GM23338 (cell line): ENCODE data around the gene ARHGEF28. TPM values are rescaled to one million over a fixed set of nuclear protein-coding genes. Genes with fewer than 3 reads are reported as not detected.

ENCODE experiments used
- ATAC-seq: fragments of 200-7000 bp; cut with Tn5 transposase; 3 replicates; pipeline ENCODE4 v1.9.1; 2020
- DNase-seq: peaks from one replicate; pipeline ENCODE4 v3.0.0-alpha.2; 2015; ENCODE audit warnings: low spot score
- H2AFZ ChIP-seq: fragments of 200-600 bp; sonication (generic); 2 replicates; pipeline ENCODE4 v1.8.0; 2016; ENCODE audit warnings: antibody characterized with exemption, mild to moderate bottlenecking, moderate library complexity
- H3F3A ChIP-seq: fragments of 200-600 bp; sonication (generic); replicated peaks from 2 replicates; pipeline ENCODE4 v1.8.0; 2017; ENCODE audit warnings: antibody characterized with exemption, mixed run types, low read depth
- H3K27ac ChIP-seq: fragments of 200-600 bp; sonication (generic); 2 replicates; pipeline ENCODE4 v1.6.1; 2016; ENCODE audit warnings: low read depth
- H3K27me3 ChIP-seq: fragments of 200-600 bp; sonication (generic); 2 replicates; pipeline ENCODE4 v1.8.0; 2016; ENCODE audit warnings: mild to moderate bottlenecking, mixed run types, moderate library complexity; ENCODE audit not compliant: insufficient read depth
- H3K36me3 ChIP-seq: fragments of 200-600 bp; sonication (generic); 2 replicates; pipeline ENCODE4 v1.8.0; 2016; ENCODE audit warnings: mild to moderate bottlenecking; ENCODE audit not compliant: insufficient read depth
- H3K4me1 ChIP-seq: fragments of 200-600 bp; sonication (generic); 2 replicates; pipeline ENCODE4 v1.8.0; 2016; ENCODE audit warnings: mild to moderate bottlenecking, moderate library complexity; ENCODE audit not compliant: insufficient read depth
- H3K4me2 ChIP-seq: fragments of 200-600 bp; sonication (generic); 2 replicates; pipeline ENCODE4 v1.7.1; 2017; ENCODE audit warnings: mixed run types
- H3K4me3 ChIP-seq: fragments of 200-600 bp; sonication (generic); 2 replicates; pipeline ENCODE4 v1.6.1; 2016; ENCODE audit warnings: mixed run types
- H3K79me2 ChIP-seq: fragments of 200-600 bp; sonication (generic); replicated peaks from 2 replicates; pipeline ENCODE4 v1.8.0; 2017; ENCODE audit warnings: mild to moderate bottlenecking; ENCODE audit not compliant: insufficient read depth
- H3K9me2 ChIP-seq: fragments of 200-600 bp; sonication (generic); 2 replicates; pipeline ENCODE4 v1.8.0; 2017; ENCODE audit not compliant: insufficient read depth
- H4K20me1 ChIP-seq: fragments of 200-600 bp; sonication (generic); replicated peaks from 2 replicates; pipeline ENCODE4 v1.8.0; 2017; ENCODE audit warnings: mild to moderate bottlenecking; ENCODE audit not compliant: insufficient read depth
- H3K27ac Mint-ChIP-seq: 2 replicates; pipeline ENCODE4 v1.8.0; 2020; ENCODE audit warnings: inconsistent platforms, mild to moderate bottlenecking, moderate library complexity, mixed read lengths
- H3K27me3 Mint-ChIP-seq: 3 replicates; pipeline ENCODE4 v1.8.0; 2022; ENCODE audit warnings: low read depth, mild to moderate bottlenecking, moderate library complexity, mixed read lengths, inconsistent platforms; ENCODE audit not compliant: insufficient read depth, poor library complexity
- H3K36me3 Mint-ChIP-seq: 3 replicates; pipeline ENCODE4 v1.8.0; 2021; ENCODE audit warnings: low read depth, mild to moderate bottlenecking, inconsistent platforms, moderate library complexity, mixed read lengths
- H3K4me1 Mint-ChIP-seq: 3 replicates; pipeline ENCODE4 v1.8.0; 2020; ENCODE audit warnings: mild to moderate bottlenecking, inconsistent platforms, mixed read lengths
- H3K4me3 Mint-ChIP-seq: 3 replicates; pipeline ENCODE4 v1.8.0; 2021; ENCODE audit warnings: moderate library complexity, mild to moderate bottlenecking, inconsistent platforms, mixed read lengths
- H3K9me3 Mint-ChIP-seq: 3 replicates; pipeline ENCODE4 v1.8.0; 2020; ENCODE audit warnings: moderate library complexity, mild to moderate bottlenecking, inconsistent platforms, mixed read lengths
- CREB1 ChIP-seq: fragments of 250-450 bp; sonication (Bioruptor Pico); IDR thresholded peaks from 2 replicates; pipeline ENCODE4 v1.5.0; 2020; ENCODE audit warnings: low read depth, mild to moderate bottlenecking, moderate library complexity
- CTCF ChIP-seq, 2 experiments: fragments of 200-600 bp in 1 of 2; sonication (generic) in 1 of 2; conservative IDR thresholded peaks; 2 replicates each; pipeline versions ENCODE4 v1.5.1 to v1.6.1; 2016 to 2017; ENCODE audit warnings: antibody characterized with exemption in 2 of 2, low read depth in 2 of 2, mild to moderate bottlenecking in 2 of 2, moderate library complexity in 1 of 2
- ETS1 ChIP-seq: IDR thresholded peaks from 2 replicates; pipeline ENCODE4 v1.6.1; 2016; ENCODE audit warnings: antibody characterized with exemption
- EZH2 ChIP-seq: fragments of 200-600 bp; sonication (generic); IDR thresholded peaks from one replicate; pipeline ENCODE4 v1.8.0; 2017; ENCODE audit warnings: antibody characterized with exemption, mild to moderate bottlenecking, low read depth; ENCODE audit not compliant: unreplicated experiment
- EZH2phosphoT487 ChIP-seq: fragments of 200-600 bp; sonication (generic); IDR thresholded peaks from one replicate; pipeline ENCODE4 v1.8.1; 2018; ENCODE audit warnings: antibody characterized with exemption; ENCODE audit not compliant: unreplicated experiment
- JUNB ChIP-seq: IDR thresholded peaks from one replicate; pipeline ENCODE4 v1.6.1; 2016; ENCODE audit warnings: antibody characterized with exemption; ENCODE audit not compliant: unreplicated experiment
- NANOG ChIP-seq: IDR thresholded peaks from 2 replicates; pipeline ENCODE4 v1.6.1; 2016; ENCODE audit warnings: antibody characterized with exemption, borderline replicate concordance
- POLR2AphosphoS5 ChIP-seq: IDR thresholded peaks from 2 replicates; pipeline ENCODE4 v1.6.1; 2016; ENCODE audit warnings: antibody characterized with exemption, low read depth
- STAT1 ChIP-seq: IDR thresholded peaks from one replicate; pipeline ENCODE4 v1.6.1; 2016; ENCODE audit warnings: antibody characterized with exemption; ENCODE audit not compliant: unreplicated experiment
- ZNF114 ChIP-seq: fragments of 250-450 bp; sonication (Bioruptor Pico); IDR thresholded peaks from 2 replicates; pipeline ENCODE4 v1.5.0; 2020; ENCODE audit warnings: mild to moderate bottlenecking, moderate library complexity
- ZNF331 ChIP-seq: fragments of 250-450 bp; sonication (Bioruptor Pico); IDR thresholded peaks from 2 replicates; pipeline ENCODE4 v1.5.0; 2020; ENCODE audit warnings: low read depth, mild to moderate bottlenecking, moderate library complexity
- polyA plus RNA-seq: library from polyadenylated mRNA; unstranded; fragments of >200 nt; fragmentation: Nextera tagmentation; extraction: Ambion mirVana; gene quantifications from 2 replicates; pipeline ENCODE4 v1.2.1, GENCODE V29; 2016
- total RNA-seq: library from RNA; depleted of rRNA; stranded (reverse); fragments of >200 nt; shearing (Covaris generic); gene quantifications from 2 replicates; pipeline ENCODE4 v1.2.3, GENCODE V29; 2014
- TF ChIP-seq, protein P1 (sequence below): IDR thresholded peaks from one replicate; pipeline ENCODE4 v1.6.1; 2018; ENCODE audit warnings: antibody characterized with exemption; ENCODE audit not compliant: unreplicated experiment

Gene ARHGEF28
- total and polyA plus RNA-seq, 2 experiments from 2014 or later: 0.39 to 1.0 TPM

GRCh38 chr5:73606206-73606753, 19.7 kb upstream of the ARHGEF28 start:
- Histone ChIP-seq H3K4me1 (no peaks in the 10 kb centered on the region), H3K36me3 (no peaks in the 10 kb centered on the region), H3K9me2 (no peaks in the 10 kb centered on the region), H2AFZ (no peak overlapping the region), H4K20me1 (no peaks in the 10 kb centered on the region), H3K27ac (no peak overlapping the region), H3K27me3 (no peaks in the 10 kb centered on the region), H3K79me2 (no peaks in the 10 kb centered on the region), H3K4me3 (no peak overlapping the region), H3K4me2 (no peak overlapping the region), H3F3A (no peaks in the 10 kb centered on the region)
- no peaks in the 10 kb centered on the region; the same call in 2 of the 3 replicates for H3K9me3 Mint-ChIP-seq
- TF ChIP-seq NANOG: no peak
- TF ChIP-seq, protein P1, sequence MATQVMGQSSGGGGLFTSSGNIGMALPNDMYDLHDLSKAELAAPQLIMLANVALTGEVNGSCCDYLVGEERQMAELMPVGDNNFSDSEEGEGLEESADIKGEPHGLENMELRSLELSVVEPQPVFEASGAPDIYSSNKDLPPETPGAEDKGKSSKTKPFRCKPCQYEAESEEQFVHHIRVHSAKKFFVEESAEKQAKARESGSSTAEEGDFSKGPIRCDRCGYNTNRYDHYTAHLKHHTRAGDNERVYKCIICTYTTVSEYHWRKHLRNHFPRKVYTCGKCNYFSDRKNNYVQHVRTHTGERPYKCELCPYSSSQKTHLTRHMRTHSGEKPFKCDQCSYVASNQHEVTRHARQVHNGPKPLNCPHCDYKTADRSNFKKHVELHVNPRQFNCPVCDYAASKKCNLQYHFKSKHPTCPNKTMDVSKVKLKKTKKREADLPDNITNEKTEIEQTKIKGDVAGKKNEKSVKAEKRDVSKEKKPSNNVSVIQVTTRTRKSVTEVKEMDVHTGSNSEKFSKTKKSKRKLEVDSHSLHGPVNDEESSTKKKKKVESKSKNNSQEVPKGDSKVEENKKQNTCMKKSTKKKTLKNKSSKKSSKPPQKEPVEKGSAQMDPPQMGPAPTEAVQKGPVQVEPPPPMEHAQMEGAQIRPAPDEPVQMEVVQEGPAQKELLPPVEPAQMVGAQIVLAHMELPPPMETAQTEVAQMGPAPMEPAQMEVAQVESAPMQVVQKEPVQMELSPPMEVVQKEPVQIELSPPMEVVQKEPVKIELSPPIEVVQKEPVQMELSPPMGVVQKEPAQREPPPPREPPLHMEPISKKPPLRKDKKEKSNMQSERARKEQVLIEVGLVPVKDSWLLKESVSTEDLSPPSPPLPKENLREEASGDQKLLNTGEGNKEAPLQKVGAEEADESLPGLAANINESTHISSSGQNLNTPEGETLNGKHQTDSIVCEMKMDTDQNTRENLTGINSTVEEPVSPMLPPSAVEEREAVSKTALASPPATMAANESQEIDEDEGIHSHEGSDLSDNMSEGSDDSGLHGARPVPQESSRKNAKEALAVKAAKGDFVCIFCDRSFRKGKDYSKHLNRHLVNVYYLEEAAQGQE: no peak
- TF ChIP-seq ZNF114 (CRISPR knock-in tag): no peak
- TF ChIP-seq JUNB: no peak
- TF ChIP-seq CTCF (conservative IDR thresholded peaks at IDR 0.05; ENCODE audit: low read depth in 2 of 2): no peak
- no peak for TF ChIP-seq POLR2AphosphoS5
- TF ChIP-seq ETS1: no peak
- no peak for TF ChIP-seq CREB1
- no peak for TF ChIP-seq STAT1
- H3K4me1 Mint-ChIP-seq: no peaks in the 10 kb centered on the region
- no peak overlapping the region for H3K4me3 Mint-ChIP-seq
- DNase-seq (no peak), ATAC-seq (no peak)
- H3K27me3 Mint-ChIP-seq: no peaks in the 10 kb centered on the region
- no peaks in the 10 kb centered on the region for H3K36me3 Mint-ChIP-seq
- H3K27ac Mint-ChIP-seq: no peak overlapping the region

DNA sequence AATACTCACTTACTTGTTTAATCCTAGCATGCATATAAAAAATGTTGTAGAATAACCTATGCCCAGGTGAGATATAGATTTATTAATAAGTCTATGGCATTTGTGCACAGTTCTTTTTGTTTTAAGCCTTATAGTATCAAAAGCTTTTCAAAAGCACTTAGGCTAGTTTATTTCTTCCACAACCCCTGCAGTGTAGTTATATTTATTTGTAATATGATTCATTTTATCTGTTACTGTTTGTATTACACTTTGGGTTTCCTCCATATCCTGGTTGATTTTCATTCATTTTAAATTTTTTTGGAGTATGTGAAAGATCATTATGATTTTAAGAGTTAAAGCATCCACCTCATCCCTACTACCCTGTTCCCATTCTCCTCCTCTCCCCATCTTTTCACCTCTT, 18.8 kb upstream of the ARHGEF28 start:
- H3K27me3 Mint-ChIP-seq: no peaks in the 10 kb centered on the region
- ATAC-seq: no peak
- DNase-seq: no peak
- TF ChIP-seq ZNF331 (CRISPR knock-in tag) (no peak), CTCF (conservative IDR thresholded peaks at IDR 0.05; ENCODE audit: low read depth in 2 of 2) (no peak), ZNF114 (CRISPR knock-in tag) (no peak), CREB1 (no peak), EZH2phosphoT487 (no peak), STAT1 (no peak), EZH2 (no peak), ETS1 (no peak)

More for the DNA sequence above, 18.8 kb upstream of the ARHGEF28 start:
- Histone ChIP-seq H4K20me1 (no peaks in the 10 kb centered on the region), H3K27me3 (no peaks in the 10 kb centered on the region), H3F3A (no peaks in the 10 kb centered on the region), H3K4me3 (no peak overlapping the region), H3K79me2 (no peaks in the 10 kb centered on the region), H3K36me3 (no peaks in the 10 kb centered on the region), H3K27ac (no peak overlapping the region), H3K4me2 (no peak overlapping the region), H2AFZ (no peak overlapping the region), H3K9me2 (no peaks in the 10 kb centered on the region), H3K4me1 (no peaks in the 10 kb centered on the region)
- Mint-ChIP-seq H3K4me3 (no peak overlapping the region), H3K27ac (no peak overlapping the region), H3K9me3 (no peaks in the 10 kb centered on the region), H3K36me3 (no peaks in the 10 kb centered on the region), H3K4me1 (no peaks in the 10 kb centered on the region)
